GM21447 (cell line): ENCODE results near the gene CCDC196.

Source experiments
- ATAC-seq: cut with Tn5 transposase; IDR thresholded peaks from one replicate; pipeline ENCODE4 v1.9.1; 2021; ENCODE audit not compliant: unreplicated experiment

CCDC196 gene, protein sequence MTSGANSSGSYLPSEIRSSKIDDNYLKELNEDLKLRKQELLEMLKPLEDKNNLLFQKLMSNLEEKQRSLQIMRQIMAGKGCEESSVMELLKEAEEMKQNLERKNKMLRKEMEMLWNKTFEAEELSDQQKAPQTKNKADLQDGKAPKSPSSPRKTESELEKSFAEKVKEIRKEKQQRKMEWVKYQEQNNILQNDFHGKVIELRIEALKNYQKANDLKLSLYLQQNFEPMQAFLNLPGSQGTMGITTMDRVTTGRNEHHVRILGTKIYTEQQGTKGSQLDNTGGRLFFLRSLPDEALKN

DNA sequence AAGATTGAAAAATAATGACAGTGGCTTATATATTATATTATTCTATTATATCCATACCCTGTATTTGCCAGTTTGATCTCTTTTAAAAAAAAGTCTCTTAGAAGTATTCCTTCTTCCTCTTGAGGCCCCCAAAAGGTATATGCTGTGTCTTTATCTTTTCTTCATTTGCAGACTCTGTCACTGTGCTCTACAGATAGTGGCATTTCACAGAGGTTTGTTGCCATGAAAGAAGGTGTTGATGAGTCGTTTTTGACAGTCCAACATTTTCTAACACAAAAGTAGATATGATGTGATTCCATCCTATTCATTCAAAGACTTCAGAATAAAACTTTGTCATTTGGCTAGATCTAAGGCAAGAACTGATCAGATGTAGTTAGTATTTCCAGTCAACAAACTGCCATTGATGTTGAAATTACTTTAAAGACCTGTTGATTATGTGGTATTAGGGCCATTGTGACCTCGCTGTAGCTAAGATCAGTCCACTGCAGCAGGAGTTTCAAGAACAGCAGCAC is at the start of gene CCDC196:
TSS of gene CCDC196 (plus strand) at position 462 of the 512 bp plus-strand sequence. CDS start 132 bp downstream, outside the sequence.
- no peak for ATAC-seq

DNA sequence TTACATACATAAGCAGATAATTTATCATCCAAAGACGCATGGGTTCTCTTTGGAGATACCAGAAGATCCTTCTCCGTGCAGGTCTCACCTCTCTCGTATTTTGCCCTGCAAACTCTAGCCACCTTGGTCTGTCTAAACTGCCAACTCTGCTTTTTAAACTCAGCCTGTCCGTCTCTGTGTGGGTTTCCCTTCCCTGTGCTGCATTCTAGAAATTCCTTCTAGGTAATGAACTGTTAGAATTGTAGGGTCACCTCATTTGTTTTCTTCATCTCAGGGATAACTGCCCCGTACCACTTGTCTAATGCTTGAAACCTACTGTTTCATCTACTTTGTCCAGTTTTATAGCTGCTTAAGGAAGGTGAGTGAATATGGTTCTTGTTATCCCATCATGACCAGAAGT is 45.4 kb upstream of the CCDC196 start:
- ATAC-seq, result no peak

DNA sequence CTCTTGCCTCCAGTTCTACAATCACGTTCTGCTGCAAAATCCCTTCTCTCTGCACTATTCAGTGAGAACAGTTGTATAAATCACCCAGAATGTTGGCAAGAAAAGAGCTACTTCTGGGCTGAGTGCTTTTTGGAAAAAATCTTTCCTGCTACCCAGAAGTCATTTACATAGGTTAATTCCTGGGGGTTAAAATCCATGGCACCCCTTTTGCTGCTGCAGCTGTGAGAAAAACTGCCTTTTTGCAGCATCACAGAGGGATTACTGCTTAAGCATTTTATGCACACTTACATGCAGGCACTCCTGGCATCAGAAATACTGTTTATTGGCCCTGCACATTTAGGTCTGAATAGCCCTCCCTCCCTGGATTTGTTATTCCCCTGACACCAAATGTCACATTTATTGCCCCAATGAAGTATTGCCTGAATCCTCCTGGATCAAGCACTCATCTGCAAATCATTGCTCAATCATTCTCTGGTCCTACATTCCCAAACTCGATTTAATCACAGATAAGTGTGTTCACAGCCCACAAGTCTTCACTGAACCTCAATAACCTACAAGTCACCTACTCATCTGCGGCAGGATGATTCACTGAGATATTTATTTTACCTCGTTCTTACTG is 43.1 kb upstream of the CCDC196 start:
- ATAC-seq, result no peak

DNA sequence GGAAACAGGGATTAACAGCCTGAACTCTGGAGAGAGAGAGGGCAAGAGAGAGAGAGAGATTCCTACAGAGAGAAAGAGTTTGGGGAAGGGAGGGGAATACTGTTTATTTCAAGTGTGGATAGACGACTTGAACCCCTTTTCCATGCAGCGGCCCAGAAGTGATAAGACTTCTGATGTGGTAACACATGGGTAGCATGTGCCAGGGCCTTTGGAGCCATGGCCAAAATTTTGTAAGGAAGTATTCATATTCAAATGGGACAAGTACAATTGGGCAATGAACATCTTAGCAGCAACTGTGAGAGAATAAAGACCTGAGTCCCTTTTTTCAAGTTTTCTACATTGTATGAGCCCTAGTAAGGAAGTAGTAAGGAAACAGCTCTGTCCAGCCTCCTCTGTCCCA is 42.4 kb upstream of the CCDC196 start:
- ATAC-seq, result no peak

DNA sequence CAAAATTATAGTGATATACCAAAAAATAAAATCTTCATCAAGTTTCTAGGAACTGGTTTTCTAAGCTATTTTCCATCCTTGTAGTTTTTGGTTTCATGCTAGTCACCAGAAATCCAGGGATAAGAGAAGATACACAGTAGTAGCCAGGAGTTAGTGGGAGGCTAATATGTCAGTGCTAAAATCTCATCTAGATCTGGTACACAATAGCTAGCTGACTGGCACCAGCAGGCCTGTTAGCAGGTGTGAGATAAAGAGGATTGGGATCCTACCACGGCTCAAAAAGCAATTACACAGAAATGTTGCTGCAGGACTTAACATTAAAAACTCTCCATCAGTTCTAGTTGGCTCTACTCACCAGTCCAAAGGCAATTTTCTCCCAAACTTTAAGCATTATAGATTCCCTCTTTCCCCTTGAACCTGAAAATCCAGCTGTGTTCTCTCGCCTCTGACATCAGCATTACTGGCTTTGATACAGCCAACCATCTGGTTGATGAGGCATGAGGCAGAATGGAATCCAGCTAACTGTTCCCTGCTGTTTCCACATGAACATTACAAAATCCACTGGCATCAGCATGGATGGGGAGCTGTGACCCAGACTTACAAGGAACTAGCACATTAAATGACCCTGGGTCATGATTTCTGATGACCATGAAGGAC is 41.8 kb upstream of the CCDC196 start:
- no peak for ATAC-seq

DNA sequence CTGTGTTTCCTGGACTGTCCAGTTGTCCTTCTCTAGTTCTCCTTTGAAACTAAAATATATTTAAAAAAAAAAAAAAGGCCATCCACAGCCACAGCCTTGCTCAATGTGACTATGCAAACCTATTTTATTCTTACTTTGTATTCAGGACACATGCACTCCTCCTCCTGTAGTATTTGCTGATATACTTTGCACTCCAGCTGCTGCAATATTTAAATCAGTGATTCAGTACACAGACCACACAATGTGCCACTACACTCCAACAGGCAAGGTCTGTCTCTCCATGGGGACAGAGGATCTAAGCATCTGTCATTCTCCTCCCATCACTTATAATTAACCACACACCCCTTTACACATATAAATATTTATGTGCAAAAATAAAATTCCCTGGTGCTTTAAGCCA is 40.2 kb upstream of the CCDC196 start:
- no peak for ATAC-seq

DNA sequence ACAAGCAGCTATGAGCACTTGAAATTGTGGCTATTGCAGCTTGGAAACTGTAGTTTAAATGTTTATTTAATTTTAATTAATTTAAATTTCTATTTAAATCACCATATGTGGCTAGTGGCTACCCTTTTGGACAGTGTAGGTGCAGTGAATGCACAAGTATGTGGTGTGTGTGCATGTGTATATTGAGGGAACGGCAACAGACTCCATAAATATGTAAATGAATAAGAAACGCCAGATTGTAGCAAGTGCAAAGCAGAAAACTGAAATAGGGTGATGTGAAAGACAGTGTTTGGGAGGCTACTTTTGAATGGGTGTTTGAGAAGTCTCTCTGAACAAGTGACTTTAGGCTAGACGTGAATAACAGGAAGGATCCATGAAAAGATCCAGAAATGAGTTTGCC is 32.7 kb upstream of the CCDC196 start:
- no peak for ATAC-seq

DNA sequence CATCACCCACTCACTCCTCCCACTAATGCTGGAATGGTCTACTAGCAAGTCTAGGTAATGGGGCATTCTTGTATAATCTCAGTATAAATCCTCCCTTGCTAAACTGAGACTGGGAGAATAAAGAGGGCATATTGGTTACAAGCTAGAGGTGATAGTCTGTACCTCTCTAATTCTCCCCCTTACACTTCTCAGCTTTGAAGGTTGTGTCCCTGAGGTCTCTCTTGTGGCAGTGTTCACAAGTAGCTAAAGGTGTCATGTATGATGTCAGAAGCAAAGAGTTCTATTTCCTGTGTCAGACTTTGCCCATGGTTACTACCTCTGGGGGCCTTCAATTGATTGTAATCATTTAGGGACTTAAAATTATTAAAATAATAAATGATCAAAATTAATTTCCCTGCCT is 26.6 kb upstream of the CCDC196 start:
- no peak for ATAC-seq

DNA sequence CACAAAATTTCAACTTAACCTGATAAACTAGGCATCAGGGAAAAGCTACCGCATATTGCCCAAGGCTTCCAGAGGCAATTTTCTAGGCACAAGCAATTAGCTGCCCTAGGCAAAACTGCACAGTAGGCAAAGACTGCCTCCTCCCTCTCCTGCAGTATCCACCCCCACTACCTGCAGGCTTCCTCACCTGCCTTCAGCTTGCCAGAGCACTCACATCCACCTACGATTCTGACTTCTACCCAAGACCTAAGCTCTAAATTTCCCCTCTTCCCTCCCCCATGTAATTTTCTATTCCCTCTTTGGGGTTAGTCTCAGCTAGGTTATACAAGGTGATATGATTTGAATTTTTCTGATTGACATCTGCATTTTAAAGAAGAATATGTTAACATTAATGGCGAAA is 21.9 kb upstream of the CCDC196 start:
- no peak for ATAC-seq

DNA sequence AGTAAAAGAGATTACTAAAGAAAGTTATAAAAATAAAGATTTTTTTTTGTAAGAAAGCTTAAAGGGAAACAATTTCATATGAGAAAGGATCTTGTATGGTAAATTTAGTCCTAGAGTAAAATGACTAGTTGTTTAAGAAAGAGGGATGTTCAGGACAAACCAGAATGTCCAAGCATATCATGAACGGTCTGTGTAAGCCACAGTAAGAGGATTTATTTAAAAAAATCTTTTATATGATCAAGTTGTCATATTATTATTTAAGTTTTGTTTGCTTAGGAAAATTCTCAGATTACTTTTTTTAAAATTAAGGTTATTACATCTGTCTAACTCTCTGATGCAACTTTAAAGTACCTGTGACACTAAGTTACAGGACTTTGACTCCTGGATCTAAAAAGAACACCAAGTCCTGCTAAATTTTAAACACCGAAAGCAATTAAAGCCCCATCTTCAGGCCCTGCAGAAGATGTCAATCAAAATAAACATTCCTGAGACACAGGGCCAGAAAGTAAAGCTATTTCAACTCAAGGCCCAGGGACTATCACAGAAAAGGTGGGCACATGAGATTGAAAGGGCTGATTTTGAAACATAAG is 17.3 kb upstream of the CCDC196 start:
- no peak for ATAC-seq

DNA sequence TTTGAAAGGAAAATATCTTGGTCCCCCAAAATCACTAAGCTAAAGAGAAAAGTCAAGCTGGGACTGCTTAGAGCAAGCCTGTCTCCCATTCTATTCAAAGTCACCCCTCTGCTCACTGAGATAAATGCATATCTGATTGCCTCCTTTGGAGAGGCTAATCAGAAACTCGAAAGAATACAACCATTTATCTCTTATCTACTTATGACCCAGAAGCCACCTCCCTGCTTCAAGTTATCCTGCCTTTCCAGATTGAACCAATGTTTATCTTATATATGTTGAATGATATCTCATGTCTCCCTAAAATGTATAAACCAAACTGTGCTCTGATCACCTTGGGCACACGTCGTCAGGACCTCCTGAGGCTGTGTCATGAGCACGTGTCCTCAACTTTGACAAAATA is 14.6 kb upstream of the CCDC196 start:
- ATAC-seq, result no peak

DNA sequence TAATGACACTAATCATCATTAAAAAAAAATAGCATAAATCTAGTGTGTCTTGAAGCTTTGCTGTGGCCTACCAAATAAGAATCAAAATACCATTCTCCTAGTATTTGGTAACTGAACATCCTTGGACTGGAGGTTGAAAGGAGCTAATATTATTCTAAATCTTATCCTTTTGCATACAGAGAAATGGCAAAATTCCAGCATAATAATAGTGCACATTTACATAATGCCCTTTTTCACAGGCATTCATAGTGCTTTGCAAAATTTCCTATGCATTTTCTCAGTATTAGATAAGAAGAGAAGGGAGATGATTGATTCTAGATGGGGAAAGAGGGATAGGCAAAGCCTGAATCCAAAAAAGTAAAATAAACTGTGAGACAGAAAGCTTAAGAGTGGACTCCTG is 13.9 kb upstream of the CCDC196 start:
- ATAC-seq, result no peak

DNA sequence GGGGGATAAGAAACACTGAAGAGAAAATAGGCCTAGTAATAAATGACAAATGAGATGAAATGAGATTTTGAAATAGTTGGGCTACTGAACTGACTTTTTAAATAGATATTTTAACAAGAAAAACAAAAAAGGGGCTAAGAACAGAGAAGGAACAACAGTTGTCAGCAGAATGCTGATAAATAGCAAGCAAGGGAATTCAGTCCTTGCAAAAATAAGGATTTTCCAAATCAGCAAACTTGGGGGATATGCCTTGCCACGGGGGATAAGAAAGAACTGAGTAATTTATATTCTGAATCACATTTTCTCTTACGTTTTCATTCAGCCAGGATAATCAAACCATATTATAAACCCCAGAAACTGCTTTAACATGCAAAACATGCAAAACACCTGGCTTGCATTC is 12.9 kb upstream of the CCDC196 start:
- no peak for ATAC-seq

DNA sequence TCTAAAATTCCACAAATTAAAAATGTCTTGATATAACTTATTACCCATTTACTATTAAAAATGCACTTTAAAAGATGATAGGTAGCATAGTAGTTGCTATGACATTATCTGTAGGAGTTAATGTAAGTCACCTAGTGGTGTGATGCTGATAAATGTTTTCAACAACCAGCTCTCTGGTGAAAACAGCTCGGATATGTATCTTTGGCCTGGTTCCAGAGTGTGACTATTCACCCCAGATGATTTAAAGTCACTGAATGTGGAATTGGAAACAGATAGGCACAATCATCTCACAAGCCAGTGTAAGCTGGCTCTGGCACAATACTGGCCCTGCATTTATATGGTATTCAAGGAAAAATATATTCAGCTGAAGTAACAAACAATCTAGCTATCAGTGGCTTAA is 9.2 kb upstream of the CCDC196 start:
- ATAC-seq, result no peak

DNA sequence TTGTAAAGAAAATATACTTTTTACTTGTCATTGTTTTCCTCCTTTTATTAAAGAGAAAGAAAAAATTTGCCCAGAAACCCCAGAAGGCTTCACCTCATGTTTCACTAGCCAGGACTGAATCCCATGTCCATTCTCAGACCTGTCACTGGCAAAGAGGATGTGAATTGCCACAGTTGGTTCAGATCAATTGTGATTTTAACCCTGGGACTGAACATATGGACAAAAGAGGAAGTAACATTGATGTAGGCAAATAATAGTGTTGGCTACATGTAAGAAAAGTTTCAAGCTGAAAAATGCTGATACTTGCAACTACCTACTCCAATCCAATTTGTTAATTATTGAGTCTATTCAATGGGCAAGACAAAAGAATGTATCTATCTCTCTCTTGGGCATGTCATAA is 8.6 kb upstream of the CCDC196 start:
- ATAC-seq, result no peak

DNA sequence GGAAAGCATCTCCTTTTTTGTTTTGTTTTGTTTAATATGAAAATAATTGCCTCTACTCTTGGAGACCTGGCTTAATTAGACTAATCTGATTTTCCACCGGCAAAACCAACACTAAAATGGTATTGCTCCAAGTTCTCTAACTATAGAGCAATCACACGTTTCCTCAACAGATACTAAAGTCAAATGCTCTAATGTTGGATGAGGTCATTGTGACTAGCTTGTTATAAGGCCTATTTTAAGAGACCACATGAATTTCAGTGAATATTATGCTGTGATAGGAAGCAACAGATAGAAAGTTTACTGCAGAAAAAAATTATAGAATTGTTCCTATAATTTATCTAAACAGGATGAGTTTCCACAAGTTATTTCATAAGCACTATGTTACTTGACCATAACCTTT is 3.3 kb upstream of the CCDC196 start:
- no peak for ATAC-seq

DNA sequence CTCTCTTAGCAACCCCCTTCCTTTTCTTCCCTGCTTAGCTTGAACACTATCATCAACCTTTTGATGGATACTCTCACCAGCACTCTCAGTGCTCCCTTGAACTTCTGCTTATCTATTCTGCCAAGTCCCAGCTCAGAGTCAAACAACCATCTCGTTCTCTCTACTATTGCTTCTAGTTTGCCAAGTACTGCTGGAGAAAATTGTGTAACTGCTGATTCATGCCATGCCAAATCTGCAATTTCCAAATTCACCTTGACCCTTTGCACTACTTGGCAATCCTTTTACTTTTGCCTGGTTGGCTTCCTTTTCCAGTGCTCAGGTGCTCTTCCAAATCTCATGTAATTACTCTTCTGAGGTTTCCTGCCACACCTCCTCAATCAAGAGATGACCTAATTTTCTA is 2.8 kb upstream of the CCDC196 start:
- no peak for ATAC-seq

DNA sequence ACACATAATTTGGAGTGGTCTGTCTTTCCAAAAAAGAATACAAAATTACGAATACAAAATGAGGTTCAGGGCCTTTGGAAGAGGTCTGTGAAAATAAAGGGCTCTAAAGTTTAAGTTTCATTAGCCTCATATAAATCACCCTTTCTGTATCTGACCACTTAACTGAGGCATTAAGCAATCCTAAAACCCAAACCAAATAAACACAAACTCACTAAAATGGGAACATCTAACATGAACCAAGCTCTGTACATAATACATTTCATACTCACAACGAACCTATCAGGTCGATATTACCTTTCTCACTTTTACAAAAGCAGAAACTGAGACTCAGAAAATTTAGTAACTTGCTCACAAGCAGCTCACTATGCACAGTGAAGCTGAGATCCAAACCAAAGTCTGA is 1.1 kb upstream of the CCDC196 start:
- ATAC-seq, result no peak

DNA sequence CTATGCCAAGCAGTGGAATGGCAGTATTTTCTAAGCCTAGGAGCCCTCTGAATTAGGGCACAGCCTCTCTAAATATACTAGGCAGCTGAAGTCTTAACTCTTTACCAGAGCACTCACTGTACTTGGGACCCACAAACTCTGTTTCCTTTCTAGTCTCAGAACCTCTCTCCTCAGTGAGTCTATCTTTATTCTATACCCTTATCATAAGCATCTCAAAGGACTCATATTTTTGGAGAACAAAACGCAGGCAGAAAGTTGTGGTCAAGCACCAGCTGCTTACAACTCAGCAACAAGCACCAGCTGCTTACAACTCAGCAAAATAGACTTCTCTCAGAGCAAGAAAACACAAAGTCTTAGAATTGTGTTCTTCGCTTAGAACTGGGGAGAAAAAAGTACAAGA is 993 bp downstream of the CCDC196 start:
- ATAC-seq, result no peak

DNA sequence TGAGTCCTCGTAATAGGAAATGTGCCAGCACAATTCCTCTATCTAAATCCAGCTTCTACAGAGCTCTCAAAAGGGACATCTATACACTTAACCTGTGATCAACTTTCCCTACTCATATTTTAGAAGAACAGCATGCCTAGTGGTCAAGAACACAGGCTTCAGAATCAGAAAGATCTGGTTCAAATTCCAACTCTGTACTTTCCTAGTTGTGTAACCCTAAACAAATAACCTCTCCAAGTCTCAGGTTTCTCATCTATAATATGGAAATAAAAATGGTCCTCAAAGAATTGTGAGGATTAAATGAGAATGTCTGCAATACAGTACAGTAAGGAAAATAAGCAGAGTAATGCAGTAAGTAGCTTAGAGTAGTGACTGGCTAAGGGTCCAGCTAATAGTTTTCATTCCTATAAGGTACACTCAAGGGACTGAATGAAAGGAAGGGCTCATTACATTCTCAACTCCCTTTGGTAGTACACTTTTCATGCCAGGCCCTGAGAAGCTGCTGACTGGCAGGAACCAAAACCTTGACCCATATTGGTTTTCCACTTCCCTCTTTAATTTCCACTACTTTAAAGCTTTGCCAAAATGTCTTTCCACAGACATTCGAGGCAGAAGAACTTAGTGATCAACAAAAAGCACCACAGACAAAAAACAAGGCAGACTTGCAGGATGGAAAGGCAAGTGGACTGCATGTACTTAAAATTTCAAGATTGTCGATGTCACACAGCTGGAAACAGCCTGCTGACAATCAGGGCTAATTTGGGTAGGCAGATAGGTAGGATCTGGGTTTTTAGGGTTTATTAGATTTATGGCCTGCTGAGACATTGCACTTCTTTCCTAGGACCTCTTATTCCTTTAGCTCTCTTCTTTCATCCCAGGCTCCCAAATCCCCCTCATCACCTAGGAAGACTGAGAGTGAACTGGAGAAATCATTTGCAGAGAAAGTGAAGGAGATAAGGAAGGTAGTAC is 4.3 kb downstream of the CCDC196 start:
- no peak for ATAC-seq

DNA sequence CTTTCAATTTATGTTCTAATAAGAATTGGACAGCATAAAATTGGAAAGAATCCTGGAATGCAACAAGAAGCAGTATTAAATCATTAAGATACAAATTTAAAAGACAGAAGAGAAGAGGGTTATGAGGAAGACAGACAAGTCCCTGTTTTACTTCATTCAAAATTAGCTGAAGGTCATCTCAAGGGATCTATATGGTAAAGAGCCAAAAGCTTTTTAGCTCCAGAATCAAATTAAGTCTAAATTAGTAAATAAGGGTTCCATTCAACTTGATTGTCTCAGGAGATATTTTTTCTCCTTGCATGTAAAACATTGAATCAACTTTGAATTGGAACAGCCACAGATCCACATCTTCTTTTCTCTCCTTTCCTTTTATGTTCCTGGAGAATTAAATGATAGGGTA is 7.6 kb downstream of the CCDC196 start:
- no peak for ATAC-seq
